Neural cell (in vitro differentiated cells): Measurements from ENCODE around the gene PCDH1.

Experiments used
- CTCF ChIP-seq: fragments of 450-650 bp; IDR thresholded peaks from 2 replicates; pipeline ENCODE4 v1.5.1; 2014; ENCODE audit warnings: antibody characterized with exemption, mild to moderate bottlenecking, moderate library complexity; ENCODE audit not compliant: poor library complexity, severe bottlenecking
- TAF1 ChIP-seq: IDR thresholded peaks from 2 replicates; pipeline ENCODE4 v1.6.1; 2012; ENCODE audit warnings: low read depth

GRCh38 chr5:141869514-141869913 lies 8.7 kb downstream of the PCDH1 start:
- no peak for TF ChIP-seq TAF1
- TF ChIP-seq CTCF = no peak
